ENCODE data around the gene UBC.
"Not testable (repeated sequence)": the region's sequence is repeated elsewhere in the genome, so short reads cannot be mapped to it uniquely, and the experiment has no call there.

Gene UBC

DNA sequence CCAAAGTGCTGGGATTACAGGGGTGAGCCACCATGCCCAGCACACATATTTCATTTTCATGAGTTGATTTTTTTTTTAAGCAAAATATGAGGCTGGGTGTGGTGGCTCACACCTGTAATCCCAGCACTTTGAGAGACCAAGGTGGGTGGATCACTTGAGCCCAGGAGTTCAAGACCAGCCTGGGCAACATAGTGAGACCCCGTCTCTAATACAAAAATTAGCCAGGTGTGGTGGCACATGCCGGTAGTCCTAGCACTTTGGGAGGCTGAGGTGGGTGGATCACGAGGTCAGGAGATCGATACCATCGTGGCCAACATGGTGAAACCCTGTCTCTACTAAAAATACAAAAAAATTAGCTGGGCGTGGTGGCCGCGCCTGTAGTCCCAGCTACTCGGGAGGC is 17.1 kb upstream of the UBC start:
- in situ Hi-C loops (cut with MboI; ENCODE audit: low sequenced_read_pairs): not testable (repeated sequence)

DNA sequence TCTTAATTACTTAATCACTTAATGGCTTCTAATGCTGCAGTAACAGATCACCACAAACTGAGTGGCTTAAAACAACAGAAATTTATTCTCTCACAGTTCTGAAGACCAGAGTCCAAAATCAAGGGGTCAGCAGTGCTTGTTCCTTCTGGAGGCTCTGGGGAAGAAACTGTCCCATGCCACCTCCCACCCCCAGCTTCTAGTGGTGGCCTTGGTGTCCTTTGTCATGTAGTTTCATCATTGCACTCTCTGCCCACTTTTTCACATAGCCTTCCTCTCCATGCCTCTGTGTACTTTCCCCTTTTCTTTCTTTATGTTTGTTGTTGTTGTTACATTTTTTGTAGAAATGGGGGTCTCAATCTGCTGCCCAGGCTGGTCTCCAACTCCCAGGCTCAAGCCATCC is 16.1 kb upstream of the UBC start:
- in situ Hi-C loops (cut with MboI; ENCODE audit: low sequenced_read_pairs): no loop called here

DNA sequence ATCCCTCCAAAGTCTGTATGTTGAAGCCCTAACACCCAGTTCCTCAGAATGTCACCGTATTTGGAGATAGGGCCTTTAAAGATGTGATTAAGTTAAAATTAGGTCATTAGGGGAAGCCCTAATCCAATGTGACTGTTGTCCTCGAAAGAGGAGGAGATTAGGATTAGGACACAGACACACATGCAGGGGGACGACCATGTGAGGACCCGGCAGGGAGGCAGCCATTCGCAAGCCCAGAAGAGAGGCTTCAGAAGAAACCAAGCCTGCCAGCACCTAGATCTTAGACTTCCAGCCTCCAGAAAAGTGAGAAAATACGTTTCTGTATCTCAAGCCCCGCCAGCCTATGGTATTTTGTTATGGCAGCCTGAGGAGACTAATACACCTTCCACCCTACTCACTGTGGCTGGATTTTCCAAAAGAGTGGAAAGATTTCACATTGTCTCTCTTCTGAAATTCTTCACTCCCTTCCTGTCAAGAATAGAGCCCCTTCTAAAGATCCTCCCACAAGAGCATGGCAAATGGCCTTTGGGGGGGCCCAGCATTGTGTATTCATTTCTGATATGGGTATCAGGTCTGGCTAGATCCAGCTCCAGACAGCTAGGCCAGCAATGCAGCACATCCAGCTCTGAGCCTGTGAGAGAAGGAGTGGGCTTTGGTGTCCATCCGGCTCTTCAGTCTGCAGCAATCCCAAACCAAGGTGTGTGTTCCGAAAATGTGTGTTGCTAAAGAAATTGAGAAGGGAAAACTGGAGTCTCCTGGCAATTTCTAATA is 15.4 kb upstream of the UBC start:
- in situ Hi-C loops (cut with MboI; ENCODE audit: low sequenced_read_pairs): no loop called here

DNA sequence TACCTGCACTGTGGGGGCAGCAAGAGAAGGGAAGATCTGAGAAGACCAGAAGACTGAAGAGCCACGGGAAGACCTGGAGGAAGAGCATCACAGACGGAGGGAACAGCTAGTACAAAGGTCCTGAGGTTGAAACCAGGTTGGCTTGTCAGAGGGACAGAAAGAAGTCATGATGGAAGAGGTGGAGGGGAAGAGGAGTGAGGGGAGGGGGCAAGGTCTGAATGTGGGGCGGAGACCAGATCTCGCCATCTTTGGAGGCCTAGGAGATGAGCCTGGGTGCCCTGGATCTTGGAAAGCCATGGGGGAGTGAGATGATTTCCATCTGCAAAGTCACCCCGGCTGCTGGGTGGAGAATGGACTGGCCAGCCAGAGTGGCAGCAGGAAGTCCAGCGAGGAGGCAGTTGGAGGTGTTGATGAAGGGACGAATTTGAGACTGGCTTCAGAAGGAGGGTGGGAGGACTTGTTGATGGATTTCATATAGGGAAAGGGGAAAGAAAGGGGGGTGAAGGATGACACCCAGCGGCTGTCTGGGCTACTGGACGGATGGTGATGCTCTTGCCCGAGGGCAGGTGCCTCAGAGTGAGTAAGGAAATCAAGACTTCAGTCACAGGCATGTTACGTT is 14.6 kb upstream of the UBC start:
- in situ Hi-C loops (cut with MboI; ENCODE audit: low sequenced_read_pairs): no loop called here

DNA sequence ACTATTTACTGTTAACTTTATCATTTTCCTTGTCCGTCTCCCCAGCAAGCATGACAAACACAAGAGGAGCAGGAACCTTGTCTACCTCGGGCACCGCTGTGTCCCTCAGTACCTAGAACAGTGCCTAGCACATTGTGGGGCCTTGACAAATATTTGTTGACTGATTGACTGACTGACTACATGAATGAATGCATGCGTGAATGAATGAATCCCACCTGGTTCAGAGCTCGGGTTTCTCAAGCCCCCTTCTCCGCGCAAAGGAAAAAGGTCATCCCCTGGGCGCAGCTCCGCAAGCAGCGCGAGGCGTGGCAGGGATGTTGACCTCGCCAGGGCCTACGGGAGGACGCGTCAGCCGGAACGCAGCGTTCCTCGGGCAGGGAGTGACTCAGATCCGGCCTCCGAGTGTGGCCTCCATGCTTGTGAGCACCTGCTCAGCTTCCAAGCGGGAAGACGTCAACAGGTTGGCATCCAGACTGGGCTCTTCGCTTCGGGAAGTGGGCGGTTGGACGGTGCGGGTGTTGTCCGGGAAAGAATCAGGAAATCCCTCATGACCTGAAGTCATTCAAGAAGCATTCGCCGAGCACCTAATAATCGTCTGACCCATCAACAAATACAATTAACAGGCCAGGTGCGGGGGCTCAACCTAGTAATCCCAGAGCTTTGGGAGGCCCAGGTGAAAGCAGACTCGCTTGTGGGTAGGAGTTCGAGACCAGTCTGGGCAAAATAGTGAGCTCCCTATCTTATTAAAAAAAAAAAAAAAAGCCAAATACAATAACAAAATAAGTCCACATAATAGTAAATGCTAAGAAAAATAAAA is 13.9 kb upstream of the UBC start:
- in situ Hi-C loops (cut with MboI; ENCODE audit: low sequenced_read_pairs): no loop called here

DNA sequence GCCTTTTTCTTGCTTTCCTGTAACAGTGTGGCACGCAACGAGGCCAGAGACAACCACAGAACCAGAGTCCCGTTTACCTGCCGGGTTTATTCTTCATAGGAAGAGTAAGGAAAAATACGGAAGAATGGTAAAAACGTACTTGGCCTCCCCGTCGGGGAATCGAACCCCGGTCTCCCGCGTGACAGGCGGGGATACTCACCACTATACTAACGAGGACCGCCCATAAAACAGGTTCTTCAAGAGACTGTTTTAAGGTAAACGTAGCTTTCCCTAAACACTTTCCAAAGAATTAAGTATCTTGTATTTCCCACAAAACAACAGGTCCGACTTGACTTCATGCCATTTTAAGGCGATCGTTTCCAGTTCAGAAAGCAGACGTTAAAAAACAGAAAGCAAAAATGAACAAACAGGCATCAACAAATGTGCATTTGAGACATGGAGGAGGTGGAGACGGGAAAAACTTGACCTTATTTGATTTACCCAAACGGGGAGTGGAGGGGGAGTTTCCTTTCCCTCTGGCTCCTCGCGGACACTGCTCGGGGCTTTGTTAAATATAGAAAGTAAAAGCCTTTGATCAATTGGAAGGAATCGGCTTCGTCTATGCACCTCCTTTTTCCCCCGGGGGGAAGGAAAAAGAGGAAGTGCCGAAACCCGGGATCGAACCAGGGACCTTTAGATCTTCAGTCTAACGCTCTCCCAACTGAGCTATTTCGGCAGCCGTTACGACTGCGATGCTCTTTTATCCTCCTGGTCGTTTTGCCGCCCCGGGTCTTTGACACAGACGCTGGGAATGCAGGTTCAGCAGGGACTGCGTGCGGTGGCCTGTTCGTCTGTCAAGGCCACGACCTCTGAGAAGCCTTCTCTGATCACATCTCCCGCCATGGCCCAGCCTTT is 13.0 kb upstream of the UBC start:
- in situ Hi-C loops (cut with MboI; ENCODE audit: low sequenced_read_pairs): no loop called here

DNA sequence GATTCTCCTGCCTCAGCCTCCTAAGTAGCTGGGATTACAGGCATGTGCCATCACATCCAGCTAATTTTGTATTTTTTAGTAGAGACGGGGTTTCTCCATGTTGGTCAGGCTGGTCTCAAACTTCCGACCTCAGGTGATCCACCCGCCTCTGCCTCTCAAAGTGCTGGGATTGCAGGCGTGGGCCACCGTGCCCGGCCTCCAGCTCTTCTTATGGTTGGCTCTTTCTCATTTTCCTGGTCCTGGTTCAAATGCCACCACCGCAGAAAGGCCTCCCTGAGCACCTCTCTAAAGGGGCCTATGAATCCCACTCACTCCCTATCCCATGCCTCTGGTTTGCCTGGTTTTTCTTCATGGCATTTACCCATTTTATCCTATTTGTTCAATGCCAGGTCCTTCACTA is 11.3 kb upstream of the UBC start:
- in situ Hi-C loops (cut with MboI; ENCODE audit: low sequenced_read_pairs): not testable (repeated sequence)

DNA sequence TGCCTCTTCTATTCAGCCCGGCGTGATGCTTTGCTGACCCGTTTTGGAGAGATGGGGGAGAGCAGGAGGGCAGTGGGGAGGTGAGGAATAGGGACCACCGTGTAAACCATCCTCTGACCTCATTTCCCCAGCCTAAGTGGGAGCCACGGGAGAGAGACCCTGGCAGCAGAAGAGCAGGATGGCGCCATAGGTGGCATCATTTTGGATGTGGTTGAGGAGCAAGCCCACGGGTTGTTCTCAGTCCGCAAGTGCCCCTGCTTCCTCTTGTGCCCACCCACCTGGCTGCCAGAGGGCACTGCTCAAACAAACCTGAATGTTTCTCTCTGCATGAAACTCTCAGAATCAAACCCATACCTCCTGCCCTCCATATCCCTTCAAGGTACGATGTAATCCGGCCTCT is 10.7 kb upstream of the UBC start:
- in situ Hi-C loops (cut with MboI; ENCODE audit: low sequenced_read_pairs): no loop called here

DNA sequence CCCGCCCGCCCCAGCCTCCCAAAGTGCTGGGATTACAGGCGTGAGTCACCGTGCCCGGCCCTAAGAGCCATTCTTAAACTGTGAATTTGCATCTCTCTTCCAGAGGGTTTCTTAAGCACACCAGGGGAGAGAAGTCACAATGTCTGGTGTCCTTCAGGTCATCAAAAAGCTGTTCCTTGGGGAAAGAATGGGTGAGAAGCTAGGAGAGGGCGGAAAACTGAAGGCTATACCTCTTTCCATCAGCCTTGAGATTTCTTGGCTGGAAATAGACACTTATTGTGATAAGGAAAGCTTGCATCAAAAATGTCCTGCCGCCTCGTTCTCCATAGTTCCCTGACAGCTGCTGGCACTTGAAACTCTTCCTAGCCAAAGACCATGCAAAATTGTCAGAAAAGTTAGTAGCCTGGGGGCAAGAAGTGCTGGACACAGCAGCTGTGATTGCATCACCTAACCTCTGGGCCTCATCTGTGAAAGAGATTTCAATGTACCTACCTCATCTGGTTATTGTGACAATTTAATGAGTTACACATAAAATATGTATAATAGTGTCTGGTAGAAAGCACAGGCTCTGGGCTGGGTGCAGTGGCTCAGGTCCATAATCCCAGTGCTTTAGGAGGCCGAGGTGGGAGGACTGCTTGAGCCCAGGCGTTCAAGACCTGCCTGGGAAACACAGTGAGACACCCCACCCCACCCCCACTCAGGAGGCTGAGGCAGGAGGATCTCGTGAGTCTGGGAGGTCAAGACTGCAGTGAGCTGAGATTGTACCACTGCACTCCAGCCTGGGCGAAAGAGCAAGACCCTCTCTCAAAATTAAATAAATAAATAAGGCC is 9.7 kb upstream of the UBC start:
- in situ Hi-C loops (cut with MboI; ENCODE audit: low sequenced_read_pairs): no loop called here

DNA sequence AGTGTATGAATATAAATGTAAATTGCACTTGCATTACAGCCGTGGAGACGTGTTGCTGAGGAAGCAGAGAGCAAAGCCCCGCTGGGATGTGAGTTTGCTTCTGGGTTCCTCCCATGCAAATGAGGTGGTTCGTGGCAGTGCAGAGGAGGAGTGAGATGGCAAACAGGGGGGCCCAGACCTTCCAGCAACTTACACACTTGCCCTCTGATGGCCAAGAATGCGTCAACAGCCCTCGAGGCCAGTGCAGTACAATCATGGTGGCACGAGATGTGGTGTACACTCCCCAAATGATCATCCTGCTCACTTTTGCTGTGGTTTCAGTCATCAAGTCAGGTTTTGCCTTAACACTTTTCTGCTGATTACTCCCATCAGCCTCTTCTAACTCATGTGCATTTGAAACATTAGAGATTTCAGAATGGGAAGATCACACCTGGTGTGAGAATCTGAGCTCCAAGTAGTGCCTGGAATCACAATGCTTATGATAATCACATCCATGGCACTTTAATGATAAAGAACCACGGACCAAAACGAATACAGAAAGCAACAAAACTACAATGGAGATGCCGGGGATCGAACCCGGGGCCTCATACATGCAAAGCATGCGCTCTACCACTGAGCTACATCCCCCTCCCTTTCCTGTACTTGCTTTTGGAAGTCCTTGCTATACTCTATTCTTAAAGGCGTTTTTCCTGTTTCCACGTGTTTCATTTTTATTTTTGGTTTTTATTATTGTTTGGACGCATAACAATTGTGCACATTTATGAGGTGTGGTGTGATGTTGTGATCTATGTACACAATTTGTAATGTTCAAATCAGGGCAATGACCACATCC is 7.0 kb upstream of the UBC start:
- in situ Hi-C loops (cut with MboI; ENCODE audit: low sequenced_read_pairs): no loop called here

DNA sequence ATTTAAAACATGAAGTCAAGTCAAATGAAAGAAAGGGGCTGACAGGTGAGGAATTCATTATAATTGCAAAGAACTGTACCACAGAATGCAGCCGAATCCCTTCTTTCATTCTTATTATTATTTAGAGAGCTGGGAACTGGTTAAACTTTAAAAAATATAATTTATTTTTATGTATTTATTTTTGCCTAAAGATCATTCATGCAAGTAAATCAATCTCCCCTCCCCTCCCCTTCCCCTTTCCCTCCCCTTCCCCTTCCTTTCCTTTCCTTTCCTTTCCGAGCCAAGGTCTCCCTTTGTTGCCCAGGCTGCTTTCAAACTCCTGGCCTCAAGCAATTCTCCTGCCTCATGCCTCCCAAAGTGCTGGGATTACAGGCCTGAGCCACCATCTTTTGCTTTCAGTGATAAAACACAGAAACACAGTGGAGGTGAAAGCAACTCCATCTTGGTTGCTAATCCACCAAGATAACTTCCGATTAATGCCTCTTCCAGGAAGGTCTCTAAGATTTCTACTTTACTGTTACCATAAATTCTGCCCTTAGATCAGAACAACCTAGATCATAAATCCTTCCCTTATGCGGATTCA is 6.0 kb upstream of the UBC start:
- in situ Hi-C loops (cut with MboI; ENCODE audit: low sequenced_read_pairs): no loop called here

DNA sequence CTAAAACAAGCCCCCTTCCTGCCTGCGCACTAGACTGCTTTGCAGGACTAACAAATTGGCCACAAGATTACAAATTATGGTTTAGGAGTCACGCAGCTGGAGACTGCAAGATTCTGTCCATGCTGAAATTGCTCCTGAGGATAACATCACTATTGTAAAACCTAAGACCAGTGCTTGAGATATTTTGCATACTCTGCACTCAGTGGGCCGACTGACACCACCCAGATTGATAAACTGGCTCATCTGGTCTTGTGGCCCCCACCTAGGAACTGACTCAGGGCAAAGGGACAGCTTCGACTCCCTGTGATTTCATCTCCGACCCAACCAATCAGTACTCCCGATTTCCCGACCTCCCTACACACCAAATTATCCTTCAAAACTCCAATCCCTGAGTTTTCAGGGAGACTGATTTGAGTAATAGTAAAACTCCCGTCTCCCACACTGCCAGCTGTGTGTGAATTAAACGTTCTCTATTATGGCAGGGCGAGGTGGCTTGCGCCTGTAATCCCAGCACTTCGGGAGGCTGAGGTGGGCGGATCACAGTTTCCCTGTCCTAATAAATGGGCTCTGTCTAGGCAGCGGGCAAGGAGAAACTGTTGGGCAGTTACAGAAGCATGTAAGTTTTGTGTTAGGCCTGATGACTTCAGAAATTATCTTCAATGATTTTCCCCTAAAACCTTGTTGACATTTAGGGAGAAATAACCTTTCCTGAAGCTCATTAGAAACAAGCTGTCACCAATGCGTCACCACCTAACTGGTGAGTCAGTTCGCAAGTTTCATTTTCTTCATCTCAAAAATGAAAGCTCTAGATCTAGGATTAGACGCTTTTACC is 5.3 kb upstream of the UBC start:
- in situ Hi-C loops (cut with MboI; ENCODE audit: low sequenced_read_pairs): no loop called here

DNA sequence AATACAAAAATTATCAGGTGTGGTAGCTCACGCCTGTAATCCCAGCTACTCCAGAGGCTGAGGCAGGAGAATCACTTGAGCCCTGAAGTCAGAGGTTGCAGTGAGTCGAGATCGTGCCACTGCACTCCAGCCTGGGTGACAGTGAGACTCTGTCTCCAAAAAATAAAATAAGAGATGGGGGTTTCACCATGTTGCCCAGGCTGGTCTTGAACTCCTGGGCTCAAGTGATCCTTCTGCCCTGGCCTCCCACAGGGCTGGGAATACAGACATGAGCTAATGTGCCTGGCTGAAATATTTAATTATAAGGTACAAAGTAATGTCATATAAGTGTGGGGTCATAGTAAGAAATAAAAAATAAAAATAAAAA is 4.2 kb upstream of the UBC start:
- in situ Hi-C loops (cut with MboI; ENCODE audit: low sequenced_read_pairs): not testable (repeated sequence)

DNA sequence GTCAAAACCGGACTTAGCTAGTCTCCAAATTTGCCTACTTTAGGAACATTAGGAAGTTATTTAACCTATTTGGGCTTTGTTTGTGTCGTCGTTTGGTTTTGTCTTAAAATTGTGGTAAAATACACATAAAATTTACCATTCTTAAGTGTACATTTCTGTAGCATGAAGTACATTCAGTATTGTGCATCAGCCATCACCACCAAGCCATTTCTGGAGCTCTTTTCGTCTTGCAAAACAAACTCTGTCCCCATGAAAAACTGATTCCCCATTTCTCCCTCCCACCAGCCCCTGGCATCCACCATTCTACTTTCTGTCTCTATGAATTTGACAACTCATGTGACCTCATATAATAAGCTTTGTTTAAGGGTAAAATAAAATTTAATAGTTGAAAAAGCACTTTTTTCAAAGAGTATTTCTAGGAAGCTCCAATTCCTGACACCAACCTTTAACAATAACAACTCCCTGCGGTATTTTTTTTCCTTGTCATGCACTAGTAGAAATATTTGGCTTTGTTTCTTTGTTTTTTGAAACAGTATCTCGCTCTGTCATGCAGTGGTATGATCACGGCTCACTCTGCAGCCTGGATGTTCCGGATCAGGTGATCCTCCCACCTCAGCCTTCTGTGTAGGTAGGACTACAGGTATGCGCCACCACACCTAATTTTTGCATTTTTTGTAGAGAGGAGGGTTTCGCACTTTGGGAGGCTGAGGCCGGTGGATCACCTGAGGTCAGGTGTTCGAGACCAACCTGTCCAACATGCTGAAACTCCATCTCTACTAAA is 3.6 kb upstream of the UBC start:
- in situ Hi-C loops (cut with MboI; ENCODE audit: low sequenced_read_pairs): no loop called here

DNA sequence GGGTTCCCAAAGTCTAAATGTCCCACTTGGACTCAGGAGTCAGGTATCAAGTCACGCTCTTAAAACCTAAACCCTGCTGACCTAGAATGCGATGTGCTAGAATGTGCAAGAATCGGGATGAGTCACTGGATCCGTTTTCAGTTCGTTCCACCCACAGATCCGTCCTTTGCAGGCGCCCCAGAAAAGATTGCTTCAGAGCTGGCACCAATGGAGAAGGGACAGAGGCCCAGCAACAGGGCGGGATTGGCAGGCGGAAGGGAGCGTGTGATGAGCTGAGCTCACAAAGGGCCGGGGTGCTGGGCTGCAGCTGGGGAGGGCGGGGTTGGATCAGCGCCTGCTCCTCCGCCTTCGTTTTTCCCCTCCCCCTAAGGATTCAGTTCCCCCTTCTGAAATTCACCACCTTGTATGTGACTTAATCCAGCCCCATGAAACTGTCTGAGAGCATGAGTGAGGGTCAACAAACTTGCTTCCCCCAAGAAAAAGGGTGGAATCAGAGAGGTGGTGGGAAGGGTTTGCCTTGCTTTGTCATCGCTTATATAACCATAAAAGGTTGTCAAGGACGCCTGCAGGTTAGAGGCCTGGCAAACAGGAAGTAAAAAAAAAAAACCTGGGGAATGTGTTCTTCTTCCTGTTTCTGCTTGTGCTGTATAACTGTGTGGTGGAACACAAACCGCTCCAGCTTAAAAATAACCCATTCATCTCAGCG is 2.8 kb upstream of the UBC start:
- in situ Hi-C loops (cut with MboI; ENCODE audit: low sequenced_read_pairs): no loop called here

DNA sequence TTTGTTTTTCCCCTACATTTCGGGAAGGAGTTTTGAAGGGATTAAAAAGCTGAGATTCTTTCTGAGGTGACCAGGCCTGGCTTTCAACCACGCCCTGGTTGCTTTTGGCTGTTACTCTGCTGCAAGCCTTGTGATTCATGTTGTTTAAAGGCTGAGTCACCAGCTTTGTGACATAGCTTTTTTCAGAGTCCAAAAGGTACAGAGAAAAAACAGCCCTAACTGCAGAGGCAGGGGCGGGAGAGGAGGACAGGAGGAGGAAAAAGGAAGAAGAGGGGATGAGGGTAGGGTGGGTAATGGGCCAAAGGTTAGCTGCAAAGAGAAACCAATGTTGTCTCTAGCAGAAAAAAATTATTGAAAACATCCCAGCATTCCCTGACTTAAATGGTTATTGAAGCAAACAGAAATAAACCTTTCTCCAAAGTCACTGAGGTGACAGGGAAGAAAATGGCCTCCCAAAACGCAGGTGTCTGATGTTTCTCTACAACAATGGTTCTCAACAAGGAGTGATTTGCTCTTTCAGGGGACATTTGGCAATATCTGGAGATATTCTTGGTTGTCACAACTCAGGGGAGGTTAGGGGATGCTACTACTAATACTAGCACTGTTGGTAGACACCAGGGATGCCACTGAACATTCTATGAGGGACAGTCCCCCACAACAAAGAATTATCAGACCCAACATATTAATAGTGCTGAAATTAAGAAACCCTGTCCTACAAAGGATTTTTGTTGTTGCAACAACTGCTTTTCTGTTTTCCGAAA is 2.1 kb upstream of the UBC start:
- in situ Hi-C loops (cut with MboI; ENCODE audit: low sequenced_read_pairs): no loop called here
